Pancreas (tissue), 10 donors: ENCODE measurements around the gene SUN1. TPM values are rescaled to one million over a fixed set of nuclear protein-coding genes. Genes with fewer than 3 reads are reported as not detected.

ENCODE experiments used
- ATAC-seq, 4 donors: fragments of 200-7000 bp; cut with Tn5 transposase; one replicate each; pipeline versions ENCODE4 v1.8.0 to v1.9.1; 2020; ENCODE audit warnings: mild to moderate bottlenecking in 4 of 4, moderate library complexity in 4 of 4
- DNase-seq, 6 donors: peaks; one replicate each; pipeline ENCODE4 v3.0.0-alpha.2; 2020
- FAIRE-seq: peaks from 2 replicates; lab custom pipeline; 2012; peaks lifted over from hg19 to GRCh38; lab: Jason Lieb, UNC
- H3K27ac ChIP-seq, 4 donors: fragments of 200-600 bp; sonication (generic); 1 replicate in 3 of 4; 2 replicates in 1 of 4; pipeline versions ENCODE4 v1.5.0 to v1.8.0; 2020
- H3K27me3 ChIP-seq, 4 donors: fragments of 200-600 bp; one replicate each; pipeline ENCODE4 v1.8.0; 2021
- H3K36me3 ChIP-seq, 3 donors: fragments of 200-600 bp; sonication (generic) in 1 of 3; one replicate each; pipeline versions ENCODE4 v1.5.0 to v1.8.0; 2020 to 2021
- H3K4me1 ChIP-seq, 3 donors: fragments of 200-600 bp; one replicate each; pipeline ENCODE4 v1.8.0; 2021
- H3K4me3 ChIP-seq, 4 donors: fragments of 200-600 bp; sonication (generic) in 2 of 4; one replicate each; pipeline versions ENCODE4 v1.5.0 to v1.8.0; 2020 to 2021
- H3K9me3 ChIP-seq, 4 donors: fragments of 200-600 bp; one replicate each; pipeline ENCODE4 v1.8.0; 2021
- WGBS, 2 donors: extraction: QIAGEN DNeasy Blood & Tissue Kit; methylation state at CpG; one replicate each; pipeline ENCODE4 v1.1.7; 2013; 5-methylcytosine and 5-hydroxymethylcytosine counted together
- intact Hi-C, 3 donors: fragments of 100-400 bp; cut with DNase I; formaldehyde crosslinking; loops; one replicate each; pipeline versions ENCODE4 v1.11.1 to v1.14.2; 2022
- polyA plus RNA-seq, 2 donors: library from polyadenylated mRNA; stranded (reverse); fragments of 200-250 nt; gene quantifications; one replicate each; pipeline ENCODE4 v1.2.3, GENCODE V29; 2013
- total RNA-seq, 6 donors: library from RNA; stranded (reverse); fragmentation: NEBNext Ultra II Directional in 4 of 6; extraction: Animal tissue kit (Norgen Biotek cat#: 25700) in 4 of 6; gene quantifications; one replicate each; pipeline versions ENCODE4 v1.2.1 to v1.2.4, GENCODE V29; 2021 to 2023
- TF ChIP-seq, protein P1 (sequence below), 4 donors: fragments of 200-600 bp; sonication (generic) in 3 of 4; IDR thresholded peaks; one replicate each; pipeline versions ENCODE4 v1.5.0 to v1.8.0; 2021; ENCODE audit warnings: antibody characterized with exemption in 4 of 4
- donor health status: healthy with polysubstance abuse.
- donor health status: DM: no; HTN: no; CAD: no; lungs with moderate emphysema.
- donor health status: DM: no; HTN: no; CAD: no.
- donor health status: control.
- donor health status: control.
- donor health status: Bipolar disorder and iron deficiency.
- donor health status: DM: yes; HTN: yes; CAD: no.
- donor health status: DM: no; HTN: no; CAD: no.
- donor health status: DM: no; HTN: no; CAD: no.
- donor health status: DM: yes; HTN: yes; CAD: no.

SUN1 gene
- total and polyA plus RNA-seq, 8 donors = 42.6 to 93.2 (median 55.9) TPM

GRCh38 chr7:877312-878232 is 45.3 kb downstream of the SUN1 start:
- TF ChIP-seq, protein P1, sequence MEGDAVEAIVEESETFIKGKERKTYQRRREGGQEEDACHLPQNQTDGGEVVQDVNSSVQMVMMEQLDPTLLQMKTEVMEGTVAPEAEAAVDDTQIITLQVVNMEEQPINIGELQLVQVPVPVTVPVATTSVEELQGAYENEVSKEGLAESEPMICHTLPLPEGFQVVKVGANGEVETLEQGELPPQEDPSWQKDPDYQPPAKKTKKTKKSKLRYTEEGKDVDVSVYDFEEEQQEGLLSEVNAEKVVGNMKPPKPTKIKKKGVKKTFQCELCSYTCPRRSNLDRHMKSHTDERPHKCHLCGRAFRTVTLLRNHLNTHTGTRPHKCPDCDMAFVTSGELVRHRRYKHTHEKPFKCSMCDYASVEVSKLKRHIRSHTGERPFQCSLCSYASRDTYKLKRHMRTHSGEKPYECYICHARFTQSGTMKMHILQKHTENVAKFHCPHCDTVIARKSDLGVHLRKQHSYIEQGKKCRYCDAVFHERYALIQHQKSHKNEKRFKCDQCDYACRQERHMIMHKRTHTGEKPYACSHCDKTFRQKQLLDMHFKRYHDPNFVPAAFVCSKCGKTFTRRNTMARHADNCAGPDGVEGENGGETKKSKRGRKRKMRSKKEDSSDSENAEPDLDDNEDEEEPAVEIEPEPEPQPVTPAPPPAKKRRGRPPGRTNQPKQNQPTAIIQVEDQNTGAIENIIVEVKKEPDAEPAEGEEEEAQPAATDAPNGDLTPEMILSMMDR (IDR thresholded peaks at IDR 0.05) = no peak
- FAIRE-seq = no peak
- Histone ChIP-seq H3K4me1 (peaks cover 20 to 43% (median 35%) of the 10 kb centered on the region in 3 donors), H3K4me3 (peak overlapping the region; percentile 71 to 82 (median 78)), H3K27me3 (no peaks in the 10 kb centered on the region), H3K36me3 (peaks cover 0 to 1% (median 0%) of the 10 kb centered on the region in 3 donors), H3K9me3 (no peaks in the 10 kb centered on the region), H3K27ac (peak overlapping the region; percentile 73 to 80 (median 80))
- 5 to 8% methylated on average over 43 to 47 of the region's 47 CpGs for WGBS, 2 donors
- intact Hi-C loops = no loop called here
- DNase-seq = peak in 5 of 6 donors; percentile 59 to 89 (median 77)
- ATAC-seq = peak; percentile 3 to 27 (median 15)

GRCh38 chr7:879093-879492 is 46.8 kb downstream of the SUN1 start:
- FAIRE-seq (no peak), DNase-seq (peak in 5 of 6 donors; percentile 64 to 80 (median 70)), ATAC-seq (peak in 2 of 4 donors; percentile 11 to 14)
- Histone ChIP-seq H3K4me3 (peak overlapping the region in 1 of 4 donors; percentile 80), H3K4me1 (peaks cover 33 to 43% (median 42%) of the 10 kb centered on the region in 3 donors), H3K36me3 (no peaks in the 10 kb centered on the region), H3K9me3 (no peaks in the 10 kb centered on the region), H3K27me3 (no peaks in the 10 kb centered on the region), H3K27ac (no peak overlapping the region)
- WGBS, 2 donors = 36 to 39% methylated on average over 15 of the region's 15 CpGs
- intact Hi-C loops = no loop called here
- TF ChIP-seq, protein P1 (IDR thresholded peaks at IDR 0.05) = no peak

GRCh38 chr7:879706-880105 is 47.4 kb downstream of the SUN1 start:
- DNase-seq (peak in 4 of 6 donors; percentile 9 to 39 (median 15)), FAIRE-seq (no peak), ATAC-seq (no peak)
- no peak overlapping the region for H3K27ac ChIP-seq
- TF ChIP-seq, protein P1 (IDR thresholded peaks at IDR 0.05) = no peak
- intact Hi-C loops = no loop called here
- H3K36me3 ChIP-seq = no peaks in the 10 kb centered on the region
- peaks cover 35 to 47% (median 42%) of the 10 kb centered on the region in 3 donors for H3K4me1 ChIP-seq
- H3K27me3 ChIP-seq = no peaks in the 10 kb centered on the region
- H3K9me3 ChIP-seq = no peaks in the 10 kb centered on the region
- H3K4me3 ChIP-seq = no peak overlapping the region
- 62 to 64% methylated on average over 14 of the region's 14 CpGs for WGBS, 2 donors

GRCh38 chr7:880450-880849 is 48.2 kb downstream of the SUN1 start:
- Histone ChIP-seq H3K9me3 (no peaks in the 10 kb centered on the region), H3K27me3 (no peaks in the 10 kb centered on the region), H3K4me3 (no peak overlapping the region), H3K4me1 (peaks cover 37 to 54% (median 42%) of the 10 kb centered on the region in 3 donors), H3K27ac (no peak overlapping the region), H3K36me3 (no peaks in the 10 kb centered on the region)
- DNase-seq = peak in 4 of 6 donors; percentile 13 to 54 (median 36)
- intact Hi-C loops = no loop called here
- TF ChIP-seq, protein P1 (IDR thresholded peaks at IDR 0.05) = no peak
- FAIRE-seq = no peak
- 77 to 82% methylated on average over 15 of the region's 15 CpGs for WGBS, 2 donors
- no peak for ATAC-seq
